Fibroblast of gingiva (primary cell): ENCODE measurements around the gene TSPAN11.
A peak's percentile ranks its signal among the peaks of the same experiment; 100 is the strongest.

ENCODE experiments used
- DNase-seq: peaks from one replicate; pipeline ENCODE4 v3.0.0-alpha.2; 2011; ENCODE audit warnings: low read depth

The TSPAN11 gene

DNA sequence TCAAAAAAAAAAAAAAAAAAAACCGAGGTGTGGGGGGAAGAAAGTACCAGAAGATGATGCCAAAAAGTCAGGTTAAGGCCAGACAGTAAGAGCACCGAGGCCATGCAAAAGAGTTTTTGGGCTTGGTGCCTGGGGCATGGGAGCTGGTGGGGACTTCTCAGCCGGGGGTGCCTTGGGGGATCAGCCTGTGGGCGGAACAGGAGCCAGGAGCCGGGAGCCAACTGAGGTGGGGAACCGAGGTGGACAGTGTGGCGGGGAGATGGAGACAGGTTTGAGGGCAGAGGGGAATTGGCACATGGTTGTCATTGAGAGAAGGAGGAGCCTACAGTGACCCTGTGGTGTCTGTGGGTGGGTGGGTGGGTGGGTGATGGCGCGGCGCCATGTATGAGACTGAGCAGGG lies 33.2 kb downstream of the TSPAN11 start:
- DNase-seq, result no peak

DNA sequence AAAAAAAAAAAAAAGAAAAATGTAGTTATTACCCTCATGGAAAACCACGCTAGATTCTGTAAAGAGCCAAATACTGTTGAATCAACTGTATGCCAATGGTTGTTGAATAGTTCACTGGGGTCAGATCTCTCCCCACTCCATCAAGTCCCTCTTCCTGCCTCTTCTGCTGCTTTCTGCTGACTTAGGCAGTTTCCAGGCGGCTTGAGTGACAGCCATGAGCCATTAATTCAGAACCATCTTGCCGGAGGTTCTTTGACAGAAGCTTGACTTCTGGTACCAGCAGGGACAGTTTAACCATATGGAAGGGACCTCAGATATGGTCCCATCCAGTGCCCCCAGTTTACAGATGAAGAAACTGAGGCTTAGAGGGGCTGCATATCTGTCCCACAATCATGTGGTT lies 34.5 kb downstream of the TSPAN11 start:
- no peak for DNase-seq

DNA sequence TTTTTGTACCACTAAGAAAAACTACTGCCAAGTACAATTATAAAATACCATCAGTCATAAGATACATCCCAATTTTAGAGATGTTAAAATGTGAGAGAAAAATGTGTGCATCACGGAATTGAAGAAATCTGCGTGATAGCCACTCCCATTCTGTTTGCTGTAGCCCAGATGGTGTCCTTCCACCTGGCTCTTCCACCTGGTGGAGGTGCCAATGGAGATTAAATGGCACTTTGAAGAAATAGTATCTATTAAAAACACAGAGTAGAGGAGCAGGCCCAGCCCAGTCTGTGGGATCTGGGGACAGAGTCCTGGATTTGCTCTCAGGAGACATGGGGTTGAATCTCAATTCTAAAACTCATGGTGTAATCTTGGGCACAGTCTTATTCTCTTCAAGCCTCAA lies 35.5 kb downstream of the TSPAN11 start:
- no peak for DNase-seq

DNA sequence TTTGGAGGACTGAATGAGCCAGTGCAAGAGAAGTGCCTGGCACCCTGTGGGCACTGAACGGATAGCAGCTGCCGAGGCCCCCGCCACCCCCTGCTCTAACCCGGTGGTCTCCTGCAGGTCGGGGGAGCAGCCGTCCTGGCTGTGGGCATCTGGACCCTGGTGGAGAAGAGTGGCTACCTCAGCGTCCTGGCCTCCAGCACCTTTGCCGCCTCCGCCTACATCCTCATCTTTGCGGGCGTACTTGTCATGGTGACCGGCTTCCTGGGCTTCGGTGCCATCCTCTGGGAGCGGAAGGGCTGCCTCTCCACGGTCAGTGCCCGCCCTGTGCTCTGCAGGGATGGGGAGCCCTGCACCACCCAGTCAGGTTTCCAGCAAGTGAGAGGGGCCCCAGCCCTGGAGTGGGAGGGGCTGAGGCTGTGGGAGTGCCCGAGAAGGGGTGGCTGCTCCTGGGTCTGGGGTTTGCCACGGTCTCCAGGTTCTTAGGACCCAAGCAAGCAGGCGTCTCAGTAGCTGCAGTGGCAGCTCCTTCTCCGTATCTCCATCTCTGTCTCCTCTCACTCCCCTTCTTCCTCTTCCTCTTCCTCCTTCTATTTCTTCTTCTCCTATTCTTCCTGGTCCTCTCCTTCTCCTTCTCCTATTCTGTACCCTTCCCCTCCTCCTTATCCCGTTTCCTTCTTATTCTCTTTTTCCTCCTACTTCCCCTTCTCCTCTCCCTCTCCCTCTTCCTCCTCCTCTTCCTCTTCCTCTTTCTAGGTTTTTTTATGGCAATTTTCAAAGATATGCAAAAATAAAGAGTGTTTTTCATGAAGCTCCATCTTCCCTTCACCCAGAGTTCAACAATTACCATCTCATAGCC lies 37.4 kb downstream of the TSPAN11 start:
- DNase-seq, result no peak

DNA sequence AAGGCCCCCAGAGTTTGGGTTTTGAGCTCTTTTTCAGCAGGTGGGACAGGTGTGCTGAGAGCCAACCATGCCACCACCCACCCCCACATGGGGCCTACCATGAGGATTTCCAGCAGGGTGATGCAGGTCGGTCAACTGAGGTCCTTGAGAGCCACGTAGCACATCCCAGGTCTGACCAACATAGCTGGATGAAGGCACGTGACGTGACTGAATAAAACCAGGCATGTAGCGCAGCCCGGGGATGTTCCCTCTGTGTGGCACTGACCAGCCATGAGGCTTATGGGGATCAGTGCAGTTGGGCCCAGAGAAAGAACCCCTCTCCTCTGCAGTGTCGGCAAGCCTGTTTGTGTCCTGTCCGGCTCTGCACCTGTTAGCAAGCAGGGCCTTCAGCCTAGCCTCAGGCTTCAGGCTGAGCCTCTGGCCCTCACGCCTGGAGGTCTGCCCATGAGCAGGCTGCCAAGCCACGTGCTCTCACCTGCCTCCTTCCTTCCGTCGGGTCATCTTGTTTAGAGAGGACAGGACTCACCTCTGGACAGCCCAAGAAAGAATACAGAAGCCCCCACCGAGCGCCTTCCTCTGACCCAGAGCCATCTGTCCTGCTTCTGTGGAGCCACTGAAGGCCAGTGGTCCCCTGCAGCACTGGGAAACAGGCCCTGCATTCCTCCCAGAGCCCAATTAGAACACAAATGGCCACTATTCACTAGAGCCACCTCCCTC lies 38.5 kb downstream of the TSPAN11 start:
- DNase-seq, result no peak

DNA sequence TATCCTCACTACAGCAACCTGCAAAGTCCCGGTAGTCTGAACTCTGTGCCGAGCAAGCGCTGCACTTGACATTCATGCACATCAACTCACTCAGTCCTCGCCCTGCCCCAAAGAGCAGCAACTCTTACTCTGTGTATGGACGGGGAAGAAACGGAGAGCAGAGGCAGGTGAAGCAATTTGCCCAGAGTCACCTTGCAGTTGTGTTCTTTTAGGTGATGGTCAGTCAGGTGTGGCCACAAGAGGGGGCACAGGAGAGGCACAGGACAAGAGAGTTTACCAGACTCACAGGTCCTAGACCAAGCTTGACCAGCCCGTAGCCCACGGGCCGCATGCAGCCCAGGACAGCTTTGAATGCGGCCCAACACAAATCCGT lies 39.1 kb downstream of the TSPAN11 start:
- DNase-seq, result no peak

DNA sequence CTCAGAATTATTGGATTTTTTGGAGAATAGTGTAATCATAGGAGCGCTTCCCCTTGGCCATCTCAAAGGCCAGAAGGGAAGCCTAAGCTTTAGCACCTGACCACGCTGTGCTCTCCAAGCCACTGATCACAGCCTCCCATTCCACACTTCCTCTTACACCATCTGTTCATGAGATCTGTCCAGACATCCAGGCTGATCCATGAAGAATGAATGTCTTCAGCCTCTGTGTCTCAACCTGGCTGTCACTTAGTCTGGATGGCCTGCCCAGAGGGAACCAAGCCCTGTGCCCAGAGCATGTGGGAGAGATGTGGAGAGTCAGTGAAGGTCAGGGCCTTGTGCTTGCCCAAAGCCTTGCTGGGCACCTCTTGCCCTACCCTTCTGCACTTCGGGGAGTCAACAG lies 40.5 kb downstream of the TSPAN11 start:
- no peak for DNase-seq

DNA sequence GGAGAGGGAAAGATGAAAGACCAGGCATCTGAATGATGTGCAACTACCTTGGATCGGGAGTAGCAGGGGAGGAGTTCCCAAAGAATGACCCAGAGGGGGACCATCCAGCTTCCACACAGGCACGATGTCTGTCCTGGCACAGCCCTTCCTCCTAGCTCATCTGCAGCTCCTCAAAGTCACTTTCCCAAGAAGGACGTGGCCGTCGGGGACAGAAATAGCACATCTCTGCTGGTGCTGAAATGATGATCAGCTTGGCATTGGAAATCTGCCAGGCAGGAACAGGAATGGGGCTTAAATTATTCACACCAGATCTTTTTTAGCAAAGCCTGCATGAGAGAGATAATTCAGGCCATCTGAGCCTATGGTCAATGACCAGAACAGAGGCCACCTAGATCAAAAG lies 41.7 kb downstream of the TSPAN11 start:
- DNase-seq, result no peak

DNA sequence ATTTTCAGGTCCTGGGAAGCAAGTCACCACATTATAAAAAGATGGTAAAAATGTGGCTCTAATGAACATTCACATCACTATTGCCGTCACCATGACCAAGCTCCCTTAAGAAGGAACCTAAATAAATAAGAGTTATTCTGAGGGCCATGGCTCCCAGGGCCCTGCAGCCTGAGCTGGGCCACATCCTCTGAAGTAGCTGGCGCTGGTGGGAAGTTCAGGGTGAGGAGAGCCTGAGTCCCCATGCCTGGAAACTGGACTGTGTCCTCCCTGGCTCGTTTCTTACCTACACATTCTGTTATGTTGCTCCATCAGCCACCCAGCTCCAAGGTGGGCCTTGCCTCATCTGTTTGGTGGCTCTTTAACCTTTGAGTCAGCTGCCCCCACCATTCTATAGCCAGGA lies 42.5 kb downstream of the TSPAN11 start:
- DNase-seq, result no peak

DNA sequence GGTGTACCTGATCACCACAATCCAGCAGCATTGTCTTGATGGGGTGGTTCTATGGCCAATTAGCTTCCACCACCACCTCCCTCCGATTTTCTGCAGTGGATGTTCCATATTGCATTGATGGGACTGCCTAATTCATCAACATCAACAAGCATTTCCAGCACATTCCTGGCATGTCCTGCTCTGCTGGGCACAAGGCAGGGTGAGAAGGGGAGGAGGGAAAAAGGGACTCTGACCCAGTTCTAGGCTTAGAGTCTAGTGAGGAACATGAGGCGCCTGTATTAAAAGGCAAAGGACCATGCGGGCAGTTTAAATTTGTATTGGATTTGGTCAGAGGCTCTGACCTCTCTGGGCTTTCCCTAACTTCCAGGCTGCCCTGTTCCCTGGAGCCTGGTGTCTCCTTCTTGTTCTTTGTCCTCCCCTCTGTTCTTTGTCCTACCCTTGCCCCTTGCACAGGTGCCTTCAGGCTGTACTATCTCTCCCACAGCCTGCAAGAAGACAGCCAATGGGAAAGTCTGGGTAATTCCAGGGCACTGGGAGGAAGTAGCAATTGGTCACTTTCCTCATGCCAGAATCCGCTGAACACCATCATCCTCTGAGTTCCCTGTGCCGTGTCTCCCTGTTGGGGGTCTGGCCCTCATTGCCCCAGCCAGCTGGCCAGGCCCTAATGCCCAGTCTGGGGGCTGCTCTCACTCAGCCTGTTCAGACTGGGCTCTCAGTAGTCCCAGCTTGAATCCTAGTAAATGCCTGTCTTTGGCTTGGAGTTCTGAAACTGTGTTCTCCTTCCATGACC lies 43.3 kb downstream of the TSPAN11 start:
- no peak for DNase-seq

DNA sequence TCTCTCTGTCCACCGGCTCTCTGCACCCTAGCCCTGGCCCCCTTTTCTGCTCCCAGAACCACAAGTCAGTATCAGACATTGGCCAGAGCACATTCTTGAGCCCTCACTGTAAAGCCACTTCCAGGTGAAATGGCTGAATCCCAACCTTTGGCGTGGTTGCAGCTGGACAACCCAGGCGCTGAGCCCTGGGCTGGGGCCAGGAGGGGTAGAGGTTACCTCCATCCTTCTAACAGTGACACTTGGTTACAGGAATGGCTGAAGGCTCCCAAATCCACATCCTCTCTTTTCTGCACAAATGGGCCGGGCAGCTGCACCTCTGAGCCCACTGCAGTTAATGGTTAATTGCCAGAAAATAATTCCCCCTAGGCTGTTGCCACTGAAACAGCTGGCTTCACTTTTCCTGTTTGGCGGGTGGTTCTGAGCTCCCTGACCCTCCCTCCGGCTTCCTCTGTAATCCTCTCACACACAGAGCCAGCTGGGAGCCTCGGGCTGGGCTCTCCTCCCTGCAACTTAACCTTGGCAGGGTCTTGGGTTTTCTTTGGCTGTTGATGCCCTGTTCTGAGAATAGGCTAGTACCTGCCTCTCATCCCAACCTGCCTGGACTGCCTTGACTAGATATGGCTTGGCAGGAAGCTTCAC lies 44.1 kb downstream of the TSPAN11 start:
- no peak for DNase-seq

DNA sequence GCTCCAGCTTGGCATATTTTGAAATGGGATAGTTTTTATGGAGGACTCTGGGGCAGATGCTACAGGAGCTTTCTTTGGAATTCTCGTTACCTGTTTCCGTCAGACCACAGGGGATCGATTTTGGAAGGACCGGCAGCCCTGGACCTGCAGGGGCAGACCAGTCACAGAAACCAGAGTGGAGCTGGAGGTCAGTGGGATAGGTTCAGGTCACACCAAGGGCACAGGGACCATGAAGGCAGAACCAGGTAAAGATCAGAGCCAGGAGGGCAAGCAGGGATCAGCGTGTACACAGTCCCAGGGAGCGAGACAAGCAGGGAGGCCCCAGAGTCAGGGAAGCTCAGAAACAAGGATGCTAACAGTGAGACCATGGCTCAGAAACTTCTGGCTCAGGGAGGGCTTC lies 45.5 kb downstream of the TSPAN11 start:
- DNase-seq, result no peak

DNA sequence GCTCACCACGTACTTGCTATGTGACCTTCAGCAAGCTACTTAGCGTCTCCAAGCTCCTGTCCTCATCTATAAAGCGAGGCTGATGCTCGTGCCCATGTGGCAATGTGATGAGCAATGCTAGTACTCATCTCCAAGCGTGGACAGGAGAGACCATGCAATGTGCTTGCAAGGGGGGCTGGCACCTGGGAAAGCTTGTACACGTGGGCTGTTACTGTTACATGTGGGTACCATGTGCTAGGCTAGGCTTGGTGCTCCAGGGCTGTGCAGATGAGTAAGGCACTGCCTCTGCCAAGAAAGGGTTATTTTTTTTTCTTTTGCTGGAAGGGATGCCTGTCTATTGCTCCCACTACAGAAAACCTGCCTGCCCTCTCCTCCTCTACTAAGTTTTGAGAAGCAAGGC lies 46.6 kb downstream of the TSPAN11 start:
- no peak for DNase-seq

DNA sequence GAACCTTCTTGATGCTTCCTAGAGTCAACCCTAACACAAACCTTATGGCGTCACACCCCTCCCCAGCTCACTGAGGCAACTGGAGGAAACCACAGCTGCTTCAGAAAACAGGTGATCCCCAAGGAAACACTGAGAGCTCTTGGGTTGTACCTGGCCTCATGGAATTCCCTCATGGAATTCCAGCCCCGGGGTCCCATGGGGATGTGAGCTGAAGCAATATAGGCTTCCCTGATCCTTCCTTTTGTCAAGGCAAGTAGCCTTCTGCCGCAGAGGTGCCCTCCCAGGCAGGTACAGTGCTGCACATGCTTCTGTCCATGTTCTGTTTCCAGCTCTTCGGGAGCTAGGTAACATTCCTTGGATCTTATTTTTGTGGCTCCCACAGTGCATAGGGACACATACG lies 47.3 kb downstream of the TSPAN11 start:
- no peak for DNase-seq

DNA sequence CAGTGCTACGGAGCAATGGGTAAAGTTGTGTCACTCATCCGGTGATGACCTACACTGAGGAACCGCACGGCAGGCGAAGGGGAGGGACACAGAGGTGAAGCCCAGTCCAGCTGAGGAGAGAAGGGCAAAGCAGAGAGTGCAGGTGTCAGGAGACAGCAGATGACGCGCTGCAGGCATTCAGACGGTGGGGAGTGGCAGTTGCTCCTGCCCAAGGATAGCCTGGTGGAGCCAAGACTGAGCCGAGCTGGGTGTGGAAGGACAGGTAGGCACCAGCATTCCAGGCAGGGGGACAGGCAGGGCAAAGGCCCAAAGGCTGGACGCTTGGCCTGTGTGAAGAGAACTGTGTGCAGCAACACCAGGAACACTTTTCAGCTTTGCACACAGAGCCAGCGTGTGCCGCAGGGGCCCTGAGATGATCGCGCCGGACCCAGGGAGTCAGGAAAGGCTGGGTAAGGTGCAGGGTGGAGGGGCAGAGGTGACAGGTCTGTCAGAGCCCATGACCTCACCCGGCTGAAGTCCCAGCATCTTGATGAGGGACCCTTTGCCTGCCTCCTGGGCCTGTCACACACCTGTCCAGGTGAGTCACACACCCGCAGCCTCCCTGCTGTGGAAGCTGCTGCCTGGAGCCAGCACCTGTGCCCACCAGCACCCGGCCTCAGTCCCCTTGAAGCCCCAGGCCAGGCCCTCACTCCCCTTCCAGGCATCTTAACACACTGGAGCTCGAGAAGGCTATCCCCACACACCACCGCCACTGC lies 48.4 kb downstream of the TSPAN11 start:
- no peak for DNase-seq

DNA sequence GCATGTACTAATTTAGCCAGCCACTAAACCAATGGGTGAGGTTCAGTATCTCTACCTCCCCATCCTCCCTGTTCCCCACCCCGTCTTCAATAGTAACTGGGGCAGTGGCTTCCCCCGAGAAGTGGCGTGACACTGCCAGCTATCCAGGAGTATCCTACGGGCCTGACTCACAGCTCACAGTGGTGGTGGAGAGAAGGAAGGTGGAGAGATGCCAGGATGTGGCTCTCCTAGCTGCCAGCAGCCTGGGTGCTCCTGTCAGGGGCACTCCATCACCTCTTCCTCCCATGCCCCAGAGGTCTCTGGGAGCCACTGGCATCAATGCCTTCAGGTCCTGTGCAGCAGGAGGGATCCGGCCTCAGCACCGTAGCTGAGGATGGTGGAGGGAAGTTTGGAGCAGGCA lies 49.0 kb downstream of the TSPAN11 start:
- DNase-seq, result no peak

DNA sequence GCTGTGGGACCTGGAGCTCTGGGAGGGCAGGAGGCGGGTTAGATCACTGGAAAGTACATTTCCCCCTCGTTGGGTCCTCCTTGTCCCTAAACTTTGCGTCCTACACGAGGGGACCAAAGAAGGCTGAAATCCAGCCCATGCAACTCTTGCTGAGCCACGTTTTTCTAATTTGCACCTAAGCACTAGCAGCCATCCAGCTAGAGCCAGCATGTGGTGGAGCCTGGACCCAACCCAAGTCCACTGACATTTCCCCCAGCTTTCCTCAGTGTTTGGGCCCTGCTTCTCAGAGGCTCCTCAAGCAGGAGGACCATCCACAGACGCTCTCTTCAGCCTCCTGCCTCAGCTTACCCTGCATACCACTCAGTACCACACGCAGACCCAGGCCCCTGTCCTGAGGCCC lies 49.7 kb downstream of the TSPAN11 start:
- DNase-seq, result peak; percentile 21

DNA sequence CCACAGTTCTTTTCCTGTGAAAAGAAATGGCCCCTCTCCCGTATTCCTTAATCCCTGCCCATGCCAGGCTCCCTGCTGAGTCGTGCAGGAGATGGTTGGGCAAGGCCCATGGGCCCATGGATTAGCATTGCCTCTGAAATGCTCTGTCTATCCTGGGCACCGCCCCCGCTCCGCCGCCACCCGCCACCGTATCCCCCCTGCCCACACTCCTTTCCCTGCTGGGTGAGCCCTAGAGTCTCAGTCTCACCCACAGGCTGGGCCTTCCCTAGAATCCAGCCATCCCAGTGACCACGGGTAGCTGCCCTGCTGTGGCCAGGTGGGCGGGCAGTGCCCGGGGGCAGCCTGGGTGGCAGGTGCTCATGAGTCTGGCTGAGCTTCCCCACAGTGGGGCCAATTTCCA lies 50.6 kb downstream of the TSPAN11 start:
- DNase-seq, result no peak

DNA sequence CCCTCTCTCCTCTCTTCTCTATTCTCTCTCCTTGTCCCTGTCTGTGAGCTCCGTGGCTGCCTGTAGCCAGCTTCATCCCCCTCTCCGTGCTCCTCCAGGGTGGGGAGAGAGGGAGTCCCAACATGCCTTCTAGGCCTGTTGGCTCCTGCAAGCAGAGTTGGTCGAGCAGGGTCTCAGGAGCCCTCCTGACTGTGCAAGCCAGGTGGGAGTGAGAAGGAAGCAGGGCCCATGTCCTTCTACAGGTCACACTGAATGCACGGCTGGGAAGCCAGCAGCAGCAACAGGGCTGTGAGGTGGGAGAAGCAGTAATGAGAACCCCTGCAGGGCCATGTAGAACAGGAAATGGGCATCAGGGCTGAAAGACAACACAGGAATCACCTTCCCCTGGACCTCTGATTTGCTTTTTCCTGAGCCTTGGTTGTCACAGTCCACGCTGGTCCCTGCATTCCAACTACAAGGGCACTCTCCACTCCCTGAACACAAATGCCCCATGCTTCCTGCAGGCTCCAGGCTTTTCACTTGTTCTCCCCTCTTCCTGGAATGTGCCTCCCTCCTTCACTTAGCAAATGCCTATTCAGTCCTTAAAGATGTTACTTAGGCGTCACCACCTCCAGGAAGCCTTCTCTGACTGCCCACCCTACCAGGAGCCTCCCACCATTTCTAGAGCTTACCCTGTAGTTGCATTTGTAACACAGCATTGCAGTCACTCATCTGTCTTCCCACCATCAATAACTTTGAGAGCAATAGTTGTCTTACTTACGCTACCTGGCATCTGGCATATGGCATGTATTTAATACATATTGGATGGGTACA lies 51.2 kb downstream of the TSPAN11 start:
- DNase-seq, result no peak

DNA sequence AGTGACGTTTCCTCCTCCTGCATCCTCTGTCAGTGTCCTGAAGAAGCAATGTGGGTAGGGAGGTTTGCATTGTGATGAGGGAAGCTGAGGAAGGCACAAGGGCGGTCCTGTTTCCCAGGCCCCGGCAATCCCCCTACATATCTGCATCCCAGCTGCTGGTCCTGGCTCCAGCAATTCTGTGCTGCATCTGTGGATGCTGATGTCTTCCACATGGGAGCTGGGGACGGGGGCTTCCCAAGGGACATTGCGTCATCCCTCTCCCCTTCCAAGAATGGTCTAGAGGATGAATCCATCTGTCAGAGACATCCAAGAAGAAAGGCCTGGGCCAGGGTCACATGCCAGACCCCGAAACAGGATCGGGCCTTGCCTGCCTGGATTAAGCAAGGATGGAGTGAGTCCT lies 52.1 kb downstream of the TSPAN11 start:
- DNase-seq, result peak; percentile 67
